GM18511 (cell line): ENCODE results near the gene CARD10.

ENCODE experiments used
- ATAC-seq: cut with Tn5 transposase; IDR thresholded peaks from one replicate; pipeline ENCODE4 v1.9.1; 2021; ENCODE audit warnings: mild to moderate bottlenecking, moderate library complexity; ENCODE audit not compliant: unreplicated experiment

The CARD10 gene, protein sequence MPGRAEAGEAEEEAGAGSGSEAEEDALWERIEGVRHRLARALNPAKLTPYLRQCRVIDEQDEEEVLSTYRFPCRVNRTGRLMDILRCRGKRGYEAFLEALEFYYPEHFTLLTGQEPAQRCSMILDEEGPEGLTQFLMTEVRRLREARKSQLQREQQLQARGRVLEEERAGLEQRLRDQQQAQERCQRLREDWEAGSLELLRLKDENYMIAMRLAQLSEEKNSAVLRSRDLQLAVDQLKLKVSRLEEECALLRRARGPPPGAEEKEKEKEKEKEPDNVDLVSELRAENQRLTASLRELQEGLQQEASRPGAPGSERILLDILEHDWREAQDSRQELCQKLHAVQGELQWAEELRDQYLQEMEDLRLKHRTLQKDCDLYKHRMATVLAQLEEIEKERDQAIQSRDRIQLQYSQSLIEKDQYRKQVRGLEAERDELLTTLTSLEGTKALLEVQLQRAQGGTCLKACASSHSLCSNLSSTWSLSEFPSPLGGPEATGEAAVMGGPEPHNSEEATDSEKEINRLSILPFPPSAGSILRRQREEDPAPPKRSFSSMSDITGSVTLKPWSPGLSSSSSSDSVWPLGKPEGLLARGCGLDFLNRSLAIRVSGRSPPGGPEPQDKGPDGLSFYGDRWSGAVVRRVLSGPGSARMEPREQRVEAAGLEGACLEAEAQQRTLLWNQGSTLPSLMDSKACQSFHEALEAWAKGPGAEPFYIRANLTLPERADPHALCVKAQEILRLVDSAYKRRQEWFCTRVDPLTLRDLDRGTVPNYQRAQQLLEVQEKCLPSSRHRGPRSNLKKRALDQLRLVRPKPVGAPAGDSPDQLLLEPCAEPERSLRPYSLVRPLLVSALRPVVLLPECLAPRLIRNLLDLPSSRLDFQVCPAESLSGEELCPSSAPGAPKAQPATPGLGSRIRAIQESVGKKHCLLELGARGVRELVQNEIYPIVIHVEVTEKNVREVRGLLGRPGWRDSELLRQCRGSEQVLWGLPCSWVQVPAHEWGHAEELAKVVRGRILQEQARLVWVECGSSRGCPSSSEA

DNA sequence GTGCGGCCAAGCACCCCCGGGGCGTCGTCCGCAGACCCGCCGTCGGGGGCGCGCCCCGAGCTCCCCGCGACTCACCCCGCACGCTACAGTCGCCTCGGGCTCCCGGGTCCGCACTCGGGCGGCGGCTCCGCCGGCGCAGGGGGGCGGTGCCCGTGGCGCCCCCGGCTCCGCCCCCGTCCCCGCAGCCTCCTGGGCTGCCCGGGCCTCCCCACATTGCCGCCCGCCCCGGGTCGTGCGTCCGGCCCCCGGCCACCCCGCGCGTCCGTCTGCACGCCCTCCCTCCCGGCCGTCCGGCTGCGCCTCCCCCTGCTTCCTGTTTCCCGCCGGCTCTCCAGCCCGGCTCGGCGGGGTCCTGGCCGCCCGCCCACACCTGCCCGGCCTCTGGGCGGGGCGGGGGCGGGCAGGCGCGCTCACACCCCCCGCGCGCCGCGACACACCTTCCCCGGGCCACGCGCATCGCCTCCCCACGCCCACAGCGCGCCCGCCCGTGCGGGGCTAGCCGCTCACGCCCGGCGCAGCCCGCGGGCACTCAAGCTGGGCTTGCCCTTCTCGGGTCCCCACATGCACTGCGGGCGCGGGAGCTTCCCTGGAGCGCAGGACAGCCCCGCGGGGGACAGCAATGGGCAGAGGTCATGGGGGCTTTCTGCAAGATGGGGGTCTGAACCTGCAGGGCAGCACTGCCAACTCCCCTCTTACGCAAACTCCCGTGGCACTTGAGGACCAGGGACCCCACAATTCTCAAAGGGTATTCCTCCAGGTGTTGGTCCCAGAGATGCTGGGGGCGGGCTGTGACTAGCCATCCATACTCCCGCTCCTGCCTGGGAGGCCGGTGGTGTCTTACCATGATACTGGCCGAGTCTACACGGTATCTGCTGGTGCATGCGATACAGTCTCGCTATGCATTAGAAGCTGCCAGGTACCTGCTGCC, at the start of gene CARD10:
Gene CARD10 (minus strand): TSS at position 148 of the 928 bp plus-strand sequence. CDS start 215 bp downstream, outside the sequence.
- no peak for ATAC-seq

DNA sequence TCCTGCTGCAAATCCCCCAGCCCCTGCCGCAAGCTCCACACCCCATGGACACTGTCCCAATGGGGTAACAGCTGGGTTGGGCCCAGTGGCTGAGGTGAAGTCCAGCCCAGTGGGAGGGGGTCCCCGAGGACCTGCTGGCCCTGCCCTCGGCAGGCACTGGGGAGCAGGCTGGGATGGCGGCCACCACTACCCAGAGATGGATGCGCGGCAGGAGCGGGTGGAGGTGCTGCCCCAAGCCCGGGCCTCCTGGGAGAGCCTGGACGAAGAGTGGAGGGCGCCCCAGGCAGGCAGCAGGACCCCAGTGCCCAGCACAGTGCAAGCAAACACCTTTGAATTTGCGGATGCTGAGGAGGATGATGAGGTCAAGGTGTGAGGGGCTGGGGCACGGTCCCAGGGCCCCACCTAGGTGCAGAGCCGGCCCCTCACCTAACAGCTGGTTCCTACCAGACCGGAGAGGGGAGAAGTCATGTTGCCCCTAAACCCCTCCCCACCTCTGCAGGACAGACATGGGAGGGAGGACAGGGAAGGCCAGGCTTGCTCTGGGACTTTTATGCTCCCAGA, 49.3 kb upstream of the CARD10 start:
- ATAC-seq = no peak

DNA sequence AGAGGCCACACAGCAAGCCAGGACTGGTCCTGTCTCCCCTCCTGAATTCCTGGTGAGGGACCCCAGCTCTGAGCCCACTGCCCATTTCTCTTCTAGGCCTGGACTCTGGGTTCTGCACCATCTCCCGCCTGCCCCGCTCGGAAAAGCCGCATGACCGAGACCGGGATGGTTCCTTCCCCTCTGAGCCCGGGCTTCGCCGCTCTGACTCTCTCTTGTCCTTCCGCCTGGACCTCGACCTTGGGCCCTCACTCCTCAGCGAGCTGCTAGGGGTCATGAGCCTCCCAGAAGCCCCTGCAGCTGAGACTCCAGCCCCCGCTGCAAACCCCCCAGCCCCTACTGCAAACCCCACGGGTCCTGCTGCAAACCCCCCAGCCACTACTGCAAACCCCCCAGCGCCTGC, 48.8 kb upstream of the CARD10 start:
- ATAC-seq = no peak

DNA sequence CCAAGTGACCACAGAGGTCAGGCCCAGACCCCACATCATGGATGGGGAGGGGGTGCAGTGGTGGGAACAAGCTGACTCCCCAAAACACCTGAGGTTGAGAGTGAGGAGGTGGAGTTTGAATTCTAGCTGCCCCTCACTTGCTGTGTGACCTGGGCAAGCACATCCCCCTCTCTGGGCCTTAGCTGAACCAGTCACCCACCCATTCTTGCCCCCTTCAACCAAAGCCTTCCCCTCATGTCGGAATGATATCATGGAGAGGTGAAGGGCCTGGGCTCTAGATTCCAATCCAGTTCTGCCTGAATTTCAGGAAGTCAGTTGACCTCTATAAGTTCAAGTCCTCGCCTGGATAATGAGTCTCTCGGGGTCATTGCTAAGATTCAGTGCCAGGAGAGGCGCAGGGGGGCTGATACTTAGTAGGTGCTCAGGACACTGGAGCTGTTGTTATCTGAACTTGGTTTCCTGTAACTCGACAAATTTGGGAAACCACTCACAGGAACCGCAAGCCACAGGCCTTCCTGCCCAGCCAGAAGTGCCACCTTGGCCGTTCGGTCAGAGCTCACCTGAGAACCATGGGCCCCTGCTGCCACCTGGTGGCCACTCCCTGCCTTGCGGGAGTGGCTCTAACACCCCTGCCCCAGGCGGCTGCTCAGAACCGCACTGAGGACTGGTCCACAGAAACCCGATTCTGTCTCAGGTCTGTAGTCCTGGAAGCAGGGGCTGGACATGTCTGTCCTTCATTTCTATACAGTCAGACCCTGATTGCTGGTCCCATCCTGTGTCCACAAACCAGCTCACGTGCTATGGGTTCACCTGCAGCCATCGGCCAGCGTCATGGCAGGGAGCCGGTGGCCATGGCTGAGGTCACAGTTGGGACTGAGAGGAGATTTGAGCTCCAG, 47.9 kb upstream of the CARD10 start:
- ATAC-seq = no peak

DNA sequence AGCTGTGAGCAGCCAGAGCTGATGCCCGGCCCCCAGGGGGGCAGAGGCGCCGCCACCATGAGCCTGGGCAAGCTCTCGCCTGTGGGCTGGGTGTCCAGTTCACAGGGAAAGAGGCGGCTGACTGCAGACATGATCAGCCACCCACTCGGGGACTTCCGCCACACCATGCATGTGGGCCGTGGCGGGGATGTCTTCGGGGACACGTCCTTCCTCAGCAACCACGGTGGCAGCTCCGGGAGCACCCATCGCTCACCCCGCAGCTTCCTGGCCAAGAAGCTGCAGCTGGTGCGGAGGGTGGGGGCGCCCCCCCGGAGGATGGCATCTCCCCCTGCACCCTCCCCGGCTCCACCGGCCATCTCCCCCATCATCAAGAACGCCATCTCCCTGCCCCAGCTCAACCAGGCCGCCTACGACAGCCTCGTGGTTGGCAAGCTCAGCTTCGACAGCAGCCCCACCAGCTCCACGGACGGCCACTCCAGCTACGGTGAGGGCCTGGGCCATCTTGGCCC, 47.2 kb upstream of the CARD10 start:
- no peak for ATAC-seq

DNA sequence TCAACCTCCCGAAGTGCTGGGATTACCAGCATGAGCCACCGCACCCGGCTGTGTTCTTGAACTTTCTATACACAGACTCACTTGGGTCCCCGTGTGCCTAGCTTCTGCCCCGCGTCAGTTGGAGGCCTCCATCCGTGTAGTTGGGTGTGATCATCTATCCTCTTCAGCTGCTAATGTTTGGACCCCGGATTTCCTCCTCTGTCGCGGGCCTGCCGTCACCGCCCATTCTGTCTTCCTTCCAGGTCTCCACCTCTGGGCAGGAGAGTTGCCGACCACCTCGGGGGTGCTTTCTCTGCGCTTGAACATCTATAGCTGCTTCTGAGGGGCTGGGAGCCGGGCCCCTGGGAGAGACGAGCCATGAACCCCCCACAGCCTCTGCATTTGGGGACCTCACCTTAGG, 46.6 kb upstream of the CARD10 start:
- no peak for ATAC-seq

DNA sequence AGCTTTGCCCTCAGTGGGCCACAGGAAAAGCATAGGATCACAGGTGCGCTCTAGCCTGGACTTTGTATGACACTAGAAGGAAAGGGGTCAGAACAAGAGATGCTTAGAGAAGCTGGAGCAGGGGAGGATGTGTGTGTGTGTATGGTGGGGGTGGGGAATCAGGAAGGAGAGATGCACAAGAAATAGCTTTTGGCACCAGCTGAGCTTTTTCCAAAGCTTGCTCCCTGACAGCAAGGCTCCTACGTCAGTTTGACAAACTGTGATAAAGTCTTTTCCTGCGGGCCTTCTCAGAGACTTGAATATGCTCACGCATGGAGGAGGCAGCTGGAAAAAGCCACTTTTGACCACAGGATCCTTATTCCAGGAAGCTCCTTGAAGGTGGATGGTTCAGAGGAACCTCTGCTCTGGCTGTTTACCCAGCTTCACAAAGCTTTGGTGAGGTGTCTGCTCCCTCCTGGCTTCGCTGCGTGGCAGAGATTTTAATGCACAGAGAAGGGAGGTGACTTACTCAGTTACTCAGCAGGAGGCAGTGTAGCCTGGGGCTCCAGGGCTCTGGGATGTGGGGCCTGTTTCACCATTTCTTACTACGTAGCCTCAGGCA, 45.0 kb upstream of the CARD10 start:
- ATAC-seq = no peak

DNA sequence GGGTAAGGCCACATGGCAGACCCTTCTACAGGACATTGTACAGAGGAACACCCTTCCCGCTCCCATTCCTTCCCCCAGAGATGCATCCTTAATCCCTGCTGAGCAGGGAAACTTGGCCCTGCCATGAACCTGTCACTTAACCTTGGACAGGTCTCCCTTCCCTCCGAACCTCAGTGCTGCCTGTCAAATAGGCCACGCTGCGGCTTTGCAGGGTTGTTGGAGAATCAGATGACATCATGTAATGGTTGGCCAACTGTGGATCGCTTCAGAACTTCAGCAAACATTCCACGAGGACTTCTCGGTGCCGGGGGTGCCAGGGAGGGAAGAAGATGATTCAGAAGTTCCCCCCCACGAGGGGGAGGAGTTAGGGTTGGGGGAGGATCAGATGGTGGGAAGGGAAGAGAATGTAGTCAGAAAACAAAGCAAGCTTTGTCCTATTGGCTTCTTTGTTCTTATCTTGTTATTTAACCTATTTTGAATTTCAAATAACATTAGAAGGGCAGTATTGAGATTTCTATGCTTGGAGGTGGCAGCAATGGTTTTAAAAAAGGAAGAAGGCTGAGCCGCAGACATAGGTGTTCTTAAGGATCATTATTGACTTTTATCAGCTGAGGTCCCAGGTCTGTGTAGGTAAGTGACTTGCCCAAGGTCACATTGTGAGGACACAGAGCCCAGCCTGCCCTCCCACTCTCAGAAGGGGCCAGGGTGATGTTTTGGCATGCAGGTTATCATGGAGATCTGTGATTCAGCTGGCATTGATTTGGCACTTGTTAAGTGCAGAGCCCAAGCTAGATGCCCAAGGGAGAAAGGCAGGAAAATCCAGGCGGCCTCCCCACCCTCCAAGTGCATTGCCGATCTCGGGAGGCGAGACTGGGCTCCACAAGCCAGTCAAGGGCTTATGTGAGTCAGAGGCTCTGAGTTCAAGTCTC, 44.2 kb upstream of the CARD10 start:
- no peak for ATAC-seq

DNA sequence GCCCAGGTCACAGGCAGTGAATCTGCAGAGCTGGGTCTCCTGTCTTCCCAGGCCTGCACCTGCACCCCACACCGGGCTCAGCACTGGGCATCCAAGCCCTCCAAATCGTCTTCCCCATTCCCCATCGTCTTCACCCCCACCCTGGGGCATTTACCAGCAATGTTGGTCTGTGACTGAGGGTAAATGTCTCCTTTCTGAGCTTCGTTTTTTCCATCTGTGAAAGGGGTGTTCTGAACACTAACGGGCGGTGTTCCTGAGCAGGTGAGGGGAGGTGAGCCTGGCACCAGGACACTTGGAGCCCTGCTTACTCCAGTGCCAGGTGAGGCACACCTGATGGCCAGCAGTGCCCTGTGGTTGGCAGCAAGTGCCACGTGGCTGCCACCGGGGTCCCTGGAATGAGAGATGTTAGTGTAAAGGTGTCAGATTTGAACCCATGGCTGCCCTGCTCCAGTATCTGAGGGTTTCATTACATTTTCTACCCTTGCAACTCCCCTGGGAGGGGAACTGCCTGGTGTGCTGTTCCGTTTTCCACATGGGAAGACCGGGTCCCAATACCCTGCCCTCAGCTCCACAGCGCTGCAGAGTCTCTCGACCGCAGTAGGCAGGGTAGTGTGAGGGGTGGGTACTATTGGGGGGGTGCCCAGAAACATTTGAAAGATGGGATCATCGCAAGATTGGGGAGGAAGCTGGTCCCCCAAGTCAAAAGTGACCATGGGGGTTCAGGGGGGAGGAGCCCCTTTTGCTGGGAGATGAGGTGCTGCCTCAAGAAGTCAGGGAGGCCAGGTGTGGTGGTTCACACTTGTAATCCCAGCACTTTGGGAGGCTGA, 43.0 kb upstream of the CARD10 start:
- ATAC-seq = no peak

DNA sequence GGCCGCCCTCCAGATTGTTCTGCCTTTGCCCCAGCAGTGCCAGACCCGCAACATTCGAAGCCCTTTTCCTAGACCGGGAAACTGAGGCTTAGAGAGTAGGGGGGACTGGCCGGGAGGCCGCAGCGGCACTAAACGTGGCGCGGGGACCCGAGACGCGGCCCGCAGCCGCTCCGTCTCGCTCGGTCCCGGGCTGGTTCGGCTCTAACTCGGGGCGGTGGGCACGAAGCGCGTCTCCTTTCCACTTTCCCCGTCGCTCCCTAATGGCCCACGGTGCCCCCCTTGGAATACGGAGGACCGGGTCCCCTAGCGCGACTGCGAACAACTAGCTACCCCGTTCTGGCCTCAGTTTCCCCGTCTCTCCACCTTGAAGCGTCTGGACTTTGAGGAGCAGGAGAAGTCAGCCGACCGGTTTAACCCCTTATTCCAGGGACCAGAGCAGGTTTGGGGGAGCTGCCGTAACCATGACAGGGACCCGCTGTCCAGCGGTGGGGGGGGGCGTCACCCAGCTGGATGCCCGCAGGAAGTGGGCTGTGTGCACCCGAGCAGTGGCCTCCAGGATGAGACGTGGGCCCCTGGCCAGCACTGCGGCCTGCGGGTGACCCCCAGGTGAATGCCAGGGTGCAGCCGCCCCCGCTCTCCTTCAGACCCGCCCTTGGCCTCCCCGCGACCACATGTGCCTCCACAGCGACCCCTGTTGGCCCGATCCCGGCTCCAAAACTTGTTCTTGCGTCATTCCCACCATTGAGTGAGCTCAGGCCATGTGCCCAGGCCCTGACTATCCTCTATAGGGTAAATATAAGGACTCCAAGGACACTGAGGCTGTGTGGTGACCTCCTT, 42.2 kb upstream of the CARD10 start:
- ATAC-seq = no peak

DNA sequence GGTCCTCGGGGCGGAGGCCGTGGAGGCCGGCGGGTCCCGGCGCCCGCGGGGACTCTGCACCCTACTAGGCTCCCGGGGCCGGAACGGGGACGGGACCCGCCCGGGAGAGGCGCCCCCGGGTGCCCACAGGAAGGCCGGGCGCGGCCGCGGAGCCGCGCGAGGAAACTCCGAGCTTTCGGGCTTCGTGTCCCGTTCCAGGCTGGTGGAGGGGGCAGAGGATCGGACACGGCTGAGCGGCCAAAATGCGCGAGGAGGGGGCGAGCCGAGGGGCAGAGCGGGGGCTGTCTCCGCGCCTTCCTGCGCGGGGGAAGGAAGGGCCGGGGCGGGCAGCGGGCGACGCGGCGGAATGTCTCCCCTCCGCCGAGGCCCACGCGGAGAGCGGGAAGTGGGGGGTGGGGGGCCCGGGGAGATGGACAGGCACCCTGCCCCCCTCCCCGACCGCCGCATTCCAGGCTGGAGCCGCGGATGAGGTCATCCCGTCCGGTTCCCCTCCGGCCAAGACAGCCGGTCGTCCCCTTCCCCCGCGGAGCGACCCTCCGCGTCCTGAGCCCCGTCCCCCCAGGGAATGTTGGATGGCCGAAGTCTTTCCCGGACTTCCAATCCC, 41.5 kb upstream of the CARD10 start:
- no peak for ATAC-seq

DNA sequence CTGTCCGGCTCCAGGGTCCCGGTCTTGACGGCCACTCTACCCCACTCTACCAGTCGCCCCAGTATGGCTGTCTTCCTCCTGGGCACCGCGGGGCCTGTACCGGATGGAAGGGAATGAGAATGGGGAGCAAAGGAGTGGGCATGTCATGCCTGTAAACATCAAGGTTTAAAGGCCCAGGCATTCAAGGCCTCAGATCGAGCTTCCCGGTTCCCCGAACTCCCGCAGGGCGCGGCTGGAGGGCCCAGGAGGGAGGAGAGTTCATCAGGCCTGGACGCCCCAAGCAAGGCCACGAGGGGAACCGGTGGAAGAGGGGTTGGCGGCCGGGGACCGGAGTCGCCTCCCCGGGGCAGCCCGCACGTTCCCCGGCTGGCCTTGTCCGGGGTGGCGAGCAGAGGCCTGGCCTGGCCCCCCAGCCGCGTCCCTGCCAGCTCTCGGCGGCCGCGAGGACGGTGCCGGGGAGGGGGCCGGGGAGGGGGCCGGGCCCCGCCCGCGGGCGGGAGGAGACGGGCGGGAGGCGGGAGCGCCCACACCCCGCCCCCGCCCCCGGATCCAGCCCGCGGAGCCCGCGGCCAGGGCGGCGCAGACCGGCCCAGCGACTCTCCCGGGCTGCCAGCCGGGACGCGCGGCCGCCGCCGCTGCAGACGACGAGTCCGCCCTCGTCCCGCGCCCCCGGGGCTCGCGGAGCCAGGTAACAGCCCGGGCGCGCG, 40.8 kb upstream of the CARD10 start, which contains the start of gene CDC42EP1:
Gene CDC42EP1 (plus strand): TSS at position 580 of the 707 bp plus-strand sequence. CDS start 5,870 bp downstream, outside the sequence.
- ATAC-seq = no peak

DNA sequence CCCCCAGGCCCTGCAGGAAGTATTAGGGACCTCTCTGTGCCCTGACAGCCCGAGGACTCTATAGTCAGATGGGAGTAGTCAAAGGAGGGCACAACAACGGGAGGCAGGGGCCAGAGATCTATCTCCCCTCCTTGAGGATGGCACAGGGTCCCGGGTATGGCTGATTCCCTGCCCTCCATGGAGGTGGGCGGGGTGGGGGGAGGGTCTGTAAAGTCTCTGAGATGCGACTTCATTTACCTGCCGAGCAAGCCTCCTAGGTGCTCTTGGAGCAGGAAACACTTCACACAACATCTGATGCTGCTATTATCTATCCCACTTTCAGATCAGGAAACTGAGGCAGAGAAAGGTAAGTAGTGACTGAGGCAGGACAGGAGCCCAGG, 40.3 kb upstream of the CARD10 start:
- no peak for ATAC-seq

DNA sequence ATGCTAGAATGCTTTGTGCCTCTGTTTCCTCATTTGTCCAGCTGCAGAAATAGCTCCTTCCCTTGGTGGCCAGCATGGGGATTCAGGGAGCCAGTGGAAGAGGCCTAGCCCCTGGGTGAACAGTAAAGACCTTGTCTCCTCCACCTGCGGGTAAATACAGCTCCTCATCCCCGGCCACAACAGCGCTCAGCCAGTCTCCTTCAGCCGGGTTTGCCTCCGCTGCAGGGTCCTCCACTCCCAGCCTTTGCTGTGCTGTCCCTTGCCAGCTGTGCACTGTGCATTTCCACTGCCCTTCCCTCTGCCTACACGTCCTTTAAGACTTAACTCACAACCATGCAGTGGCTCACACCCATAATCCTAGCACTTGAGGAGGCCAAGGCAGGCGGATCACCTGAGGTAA, 39.6 kb upstream of the CARD10 start:
- no peak for ATAC-seq
